Activated CD4-positive, alpha-beta T cell treated with anti-CD3 and anti-CD28 coated beads for 24 hours (primary cell): ENCODE data around the gene PPM1L.
"Not testable (repeated sequence)": the region's sequence is repeated elsewhere in the genome, so short reads cannot be mapped to it uniquely, and the experiment has no call there.

Experiments used
- DNase-seq, 2 donors: peaks; one replicate each; pipeline ENCODE4 v3.0.0-alpha.2; 2020; ENCODE audit warnings: low read depth in 2 of 2

Gene PPM1L

GRCh38 chr3:160987982-160988964 lies 232.2 kb downstream of the PPM1L start:
- no peak for DNase-seq

GRCh38 chr3:160990446-160990845 lies 234.4 kb downstream of the PPM1L start:
- DNase-seq: no peak

- no peak for DNase-seq
Measured at GRCh38 chr3:160992712-160993111, 236.7 kb downstream of the PPM1L start.

GRCh38 chr3:160996811-160997210 lies 240.8 kb downstream of the PPM1L start:
- no peak for DNase-seq

GRCh38 chr3:160998581-160998980 lies 242.6 kb downstream of the PPM1L start:
- DNase-seq: no peak

GRCh38 chr3:160999274-160999673 lies 243.2 kb downstream of the PPM1L start:
- no peak for DNase-seq

GRCh38 chr3:161008086-161008485 lies 252.1 kb downstream of the PPM1L start:
- DNase-seq: no peak

- not testable (repeated sequence) for DNase-seq
Measured at GRCh38 chr3:161010151-161010550, 254.1 kb downstream of the PPM1L start.

- DNase-seq: no peak
Measured at GRCh38 chr3:161014843-161015749, 259.1 kb downstream of the PPM1L start.

GRCh38 chr3:161016417-161017313 lies 260.6 kb downstream of the PPM1L start:
- no peak for DNase-seq

GRCh38 chr3:161017971-161018370 lies 261.9 kb downstream of the PPM1L start:
- no peak for DNase-seq

- DNase-seq: no peak
Measured at GRCh38 chr3:161020256-161020655, 264.2 kb downstream of the PPM1L start.

GRCh38 chr3:161025911-161026310 lies 269.9 kb downstream of the PPM1L start:
- no peak for DNase-seq

GRCh38 chr3:161026612-161027510 lies 270.8 kb downstream of the PPM1L start:
- DNase-seq: no peak

GRCh38 chr3:161028555-161029153 lies 272.6 kb downstream of the PPM1L start:
- DNase-seq: no peak

GRCh38 chr3:161031134-161031533 lies 275.1 kb downstream of the PPM1L start:
- no peak for DNase-seq

GRCh38 chr3:161034913-161035550 lies 279.0 kb downstream of the PPM1L start:
- not testable (repeated sequence) for DNase-seq

GRCh38 chr3:161035711-161036110 lies 279.7 kb downstream of the PPM1L start:
- no peak for DNase-seq

GRCh38 chr3:161038725-161039124 lies 282.7 kb downstream of the PPM1L start:
- DNase-seq: no peak
